Natural killer cell (primary cell): ENCODE measurements around the gene IFT27. TPM values are rescaled to one million over a fixed set of nuclear protein-coding genes. Genes with fewer than 3 reads are reported as not detected.

Experiments
- ATAC-seq, 3 donors: fragments of 150-1000 bp in 2 of 3; fragments of 200-7000 bp in 1 of 3; cut with Tn5 transposase; 1 replicate in 1 of 3; 2 replicates in 2 of 3; pipeline ENCODE4 v1.10.0; 2021; ENCODE audit warnings: mild to moderate bottlenecking in 2 of 3, moderate library complexity in 2 of 3
- DNase-seq, 2 donors: peaks; one replicate each; pipeline versions ENCODE4 v3.0.0 to v3.0.0-alpha.2; 2013 to 2021; ENCODE audit warnings: mixed read lengths in 1 of 2
- H3K27ac ChIP-seq: one replicate; pipeline ENCODE4 v1.5.1; 2013; ENCODE audit warnings: mild to moderate bottlenecking, low read length
- H3K27me3 ChIP-seq: one replicate; pipeline ENCODE4 v1.6.1; 2013; ENCODE audit warnings: low read length; ENCODE audit not compliant: control insufficient read depth, insufficient read depth
- H3K36me3 ChIP-seq: one replicate; pipeline ENCODE4 v1.6.1; 2013; ENCODE audit warnings: low read length; ENCODE audit not compliant: control insufficient read depth, insufficient read depth
- H3K4me1 ChIP-seq: one replicate; pipeline ENCODE4 v1.6.1; 2013; ENCODE audit warnings: low read length; ENCODE audit not compliant: control insufficient read depth, insufficient read depth
- H3K4me3 ChIP-seq: one replicate; pipeline ENCODE4 v1.5.1; 2013; ENCODE audit warnings: low read length
- H3K9me3 ChIP-seq: one replicate; pipeline ENCODE4 v1.6.1; 2013; ENCODE audit warnings: low read length; ENCODE audit not compliant: control insufficient read depth, insufficient read depth
- H3K27ac Mint-ChIP-seq, 2 donors: one replicate each; pipeline ENCODE4 v1.8.0; 2022; ENCODE audit warnings: mild to moderate bottlenecking in 2 of 2, mixed read lengths in 2 of 2, moderate library complexity in 1 of 2
- H3K27me3 Mint-ChIP-seq, 2 donors: one replicate each; pipeline ENCODE4 v1.8.0; 2022; ENCODE audit warnings: low read depth in 2 of 2, mixed read lengths in 2 of 2
- H3K36me3 Mint-ChIP-seq: one replicate; pipeline ENCODE4 v1.8.0; 2022; ENCODE audit warnings: mixed read lengths
- H3K4me1 Mint-ChIP-seq, 2 donors: one replicate each; pipeline ENCODE4 v1.8.0; 2022; ENCODE audit warnings: mixed read lengths in 2 of 2
- H3K4me3 Mint-ChIP-seq: one replicate; pipeline ENCODE4 v1.8.0; 2022; ENCODE audit warnings: mild to moderate bottlenecking, moderate library complexity, mixed read lengths
- H3K9me3 Mint-ChIP-seq, 2 donors: one replicate each; pipeline ENCODE4 v1.8.0; 2022; ENCODE audit warnings: mixed read lengths in 2 of 2
- WGBS: methylation state at CpG from one replicate; pipeline ENCODE4 v1.1.7; 2013; ENCODE audit warnings: missing lambda C conversion rate; ENCODE audit not compliant: insufficient coverage; 5-methylcytosine and 5-hydroxymethylcytosine counted together
- intact Hi-C: fragments of 100-400 bp; cut with micrococcal nuclease; formaldehyde crosslinking; loops from one replicate; pipeline ENCODE4 v1.14.2; 2022
- total RNA-seq, 4 donors: library from RNA; stranded (reverse); fragments of 120-200 nt in 1 of 4; gene quantifications; one replicate each; pipeline versions ENCODE4 v1.2.3 to v1.2.4, GENCODE V29; 2013 to 2022
- TF ChIP-seq, protein P1 (sequence below): fragments of 200-600 bp; IDR thresholded peaks from one replicate; pipeline ENCODE4 v1.8.0; 2022; ENCODE audit warnings: antibody characterized with exemption

IFT27 gene
- total RNA-seq, 3 donors from 2014 or later (not counting 1 experiment from before 2014, with no cell fraction given), result 16.5 to 30.1 (median 27.1) TPM

DNA sequence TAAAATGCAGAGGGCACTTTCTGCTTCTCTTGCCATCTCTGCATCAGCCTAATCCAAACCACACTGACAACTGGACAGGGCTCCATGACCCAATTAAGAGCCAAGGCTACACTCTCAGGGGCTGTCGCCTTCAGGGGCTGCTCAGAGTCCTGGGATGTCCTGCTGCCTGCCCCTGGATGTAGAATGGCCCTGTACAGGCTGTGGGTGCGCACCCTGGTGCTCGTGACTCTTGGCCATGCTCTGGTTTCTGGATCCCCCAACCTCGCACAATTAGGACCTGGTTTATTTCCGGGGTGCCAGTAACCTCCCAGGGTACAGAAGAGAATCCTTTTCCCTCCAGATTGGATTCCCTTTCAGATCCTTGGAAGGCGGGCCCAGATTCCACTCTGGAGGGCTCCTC, 11.3 kb downstream of the IFT27 start:
- H3K36me3 Mint-ChIP-seq, result no peaks in the 10 kb centered on the region
- no peaks in the 10 kb centered on the region for H3K27me3 Mint-ChIP-seq
- no peak overlapping the region for H3K4me3 Mint-ChIP-seq
- H3K9me3 Mint-ChIP-seq, result no peaks in the 10 kb centered on the region
- TF ChIP-seq, protein P1, sequence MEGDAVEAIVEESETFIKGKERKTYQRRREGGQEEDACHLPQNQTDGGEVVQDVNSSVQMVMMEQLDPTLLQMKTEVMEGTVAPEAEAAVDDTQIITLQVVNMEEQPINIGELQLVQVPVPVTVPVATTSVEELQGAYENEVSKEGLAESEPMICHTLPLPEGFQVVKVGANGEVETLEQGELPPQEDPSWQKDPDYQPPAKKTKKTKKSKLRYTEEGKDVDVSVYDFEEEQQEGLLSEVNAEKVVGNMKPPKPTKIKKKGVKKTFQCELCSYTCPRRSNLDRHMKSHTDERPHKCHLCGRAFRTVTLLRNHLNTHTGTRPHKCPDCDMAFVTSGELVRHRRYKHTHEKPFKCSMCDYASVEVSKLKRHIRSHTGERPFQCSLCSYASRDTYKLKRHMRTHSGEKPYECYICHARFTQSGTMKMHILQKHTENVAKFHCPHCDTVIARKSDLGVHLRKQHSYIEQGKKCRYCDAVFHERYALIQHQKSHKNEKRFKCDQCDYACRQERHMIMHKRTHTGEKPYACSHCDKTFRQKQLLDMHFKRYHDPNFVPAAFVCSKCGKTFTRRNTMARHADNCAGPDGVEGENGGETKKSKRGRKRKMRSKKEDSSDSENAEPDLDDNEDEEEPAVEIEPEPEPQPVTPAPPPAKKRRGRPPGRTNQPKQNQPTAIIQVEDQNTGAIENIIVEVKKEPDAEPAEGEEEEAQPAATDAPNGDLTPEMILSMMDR, result no peak
- no peaks in the 10 kb centered on the region for H3K4me1 Mint-ChIP-seq
- intact Hi-C loops, result no loop called here
- Histone ChIP-seq H3K4me3 (no peak overlapping the region), H3K27ac (no peak overlapping the region), H3K36me3 (peaks cover 3% of the 10 kb centered on the region), H3K4me1 (no peaks in the 10 kb centered on the region), H3K9me3 (no peaks in the 10 kb centered on the region), H3K27me3 (no peaks in the 10 kb centered on the region)
- ATAC-seq (no peak), DNase-seq (no peak)
- 97% methylated on average over 6 of the region's 6 CpGs for WGBS
- no peak overlapping the region for H3K27ac Mint-ChIP-seq

GRCh38 chr22:36764060-36764459, 11.9 kb downstream of the IFT27 start:
- Mint-ChIP-seq H3K4me1 (no peaks in the 10 kb centered on the region), H3K27ac (peak overlapping the region in 1 of 2 donors; percentile 26), H3K27me3 (no peaks in the 10 kb centered on the region), H3K9me3 (no peaks in the 10 kb centered on the region), H3K4me3 (no peak overlapping the region), H3K36me3 (no peaks in the 10 kb centered on the region)
- Histone ChIP-seq H3K4me3 (no peak overlapping the region), H3K4me1 (no peaks in the 10 kb centered on the region), H3K9me3 (no peaks in the 10 kb centered on the region), H3K27ac (no peak overlapping the region), H3K36me3 (peaks cover 3% of the 10 kb centered on the region), H3K27me3 (no peaks in the 10 kb centered on the region)
- no peak for ATAC-seq
- TF ChIP-seq, protein P1, result no peak
- intact Hi-C loops, result no loop called here
- 92% methylated on average over 9 of the region's 9 CpGs for WGBS
- DNase-seq, result no peak

GRCh38 chr22:36763576-36763975, 12.3 kb downstream of the IFT27 start:
- DNase-seq (no peak), ATAC-seq (no peak)
- TF ChIP-seq, protein P1, result no peak
- H3K4me3 Mint-ChIP-seq, result no peak overlapping the region
- no peaks in the 10 kb centered on the region for H3K4me1 ChIP-seq
- peak overlapping the region in 1 of 2 donors; percentile 26 for H3K27ac Mint-ChIP-seq
- H3K4me3 ChIP-seq, result no peak overlapping the region
- H3K9me3 Mint-ChIP-seq, result no peaks in the 10 kb centered on the region
- H3K9me3 ChIP-seq, result no peaks in the 10 kb centered on the region
- no peaks in the 10 kb centered on the region for H3K27me3 ChIP-seq
- no peak overlapping the region for H3K27ac ChIP-seq
- H3K36me3 ChIP-seq, result peaks cover 3% of the 10 kb centered on the region
- H3K36me3 Mint-ChIP-seq, result no peaks in the 10 kb centered on the region
- no peaks in the 10 kb centered on the region for H3K27me3 Mint-ChIP-seq
- H3K4me1 Mint-ChIP-seq, result no peaks in the 10 kb centered on the region
- 98% methylated on average over 6 of the region's 8 CpGs for WGBS
- intact Hi-C loops, result no loop called here

DNA sequence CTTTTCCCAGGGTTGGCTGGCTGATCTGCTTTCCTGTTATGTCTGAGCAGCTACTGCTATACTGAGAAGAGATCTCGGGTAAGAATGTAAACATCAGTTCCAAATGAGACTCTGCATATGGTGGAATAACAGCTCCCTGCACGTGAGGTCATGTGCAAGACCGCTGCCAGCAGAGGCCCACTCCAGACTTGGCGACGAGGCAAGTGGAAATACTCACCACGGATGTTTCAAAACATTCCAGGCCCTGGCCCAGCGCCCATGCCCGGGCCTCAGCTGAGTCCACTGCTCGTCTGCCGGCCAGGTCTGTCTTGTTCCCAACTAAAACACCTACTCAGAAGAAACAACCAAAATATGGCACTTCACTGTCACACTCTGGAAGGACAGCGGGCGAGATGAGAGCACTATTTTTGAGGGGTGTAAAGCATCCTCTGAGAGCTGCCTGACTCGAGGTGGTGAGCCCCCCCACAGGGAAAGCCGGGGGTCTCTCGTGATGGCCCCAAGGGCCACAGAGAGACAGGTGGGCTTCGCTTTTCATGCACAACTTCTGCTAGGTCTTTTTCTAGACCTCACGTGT, 13.1 kb downstream of the IFT27 start:
- Mint-ChIP-seq H3K27ac (no peak overlapping the region), H3K4me3 (no peak overlapping the region), H3K4me1 (no peaks in the 10 kb centered on the region), H3K36me3 (no peaks in the 10 kb centered on the region), H3K27me3 (no peaks in the 10 kb centered on the region), H3K9me3 (no peaks in the 10 kb centered on the region)
- Histone ChIP-seq H3K4me1 (no peaks in the 10 kb centered on the region), H3K36me3 (peaks cover 3% of the 10 kb centered on the region), H3K9me3 (no peaks in the 10 kb centered on the region), H3K4me3 (no peak overlapping the region), H3K27ac (no peak overlapping the region), H3K27me3 (no peaks in the 10 kb centered on the region)
- intact Hi-C loops, result no loop called here
- 93% methylated on average over 17 of the region's 17 CpGs for WGBS
- ATAC-seq (no peak), DNase-seq (no peak)
- TF ChIP-seq, protein P1, result no peak
